ENCODE data around the gene SDK2. TPM values are rescaled to one million over a fixed set of nuclear protein-coding genes. Genes with fewer than 3 reads are reported as not detected.

SDK2 gene
- total RNA-seq, 6 experiments from 2014 or later, result 0.11 to 0.46 (median 0.25) TPM

GRCh38 chr17:73285603-73285908 lies 358.7 kb downstream of the SDK2 start:
- DNase-seq (no peak), ATAC-seq (no peak)
- H3K27me3 ChIP-seq, result no peaks in the 10 kb centered on the region
- no peak overlapping the region for H3K27ac ChIP-seq
- peaks cover 0 to 42% (median 22%) of the 10 kb centered on the region in 4 donors for H3K4me1 ChIP-seq
- H3K36me3 ChIP-seq, result peaks cover 0 to 28% (median 12%) of the 10 kb centered on the region in 4 donors
- TF ChIP-seq CTCF (IDR thresholded peaks at IDR 0.05) (no peak), POLR2A (IDR thresholded peaks at IDR 0.05) (no peak)
- H3K9me3 ChIP-seq, result no peaks in the 10 kb centered on the region
- no peak overlapping the region for H3K4me3 ChIP-seq
- intact Hi-C loops (cut with DNase I), result no loop called here
- 70% methylated on average over 2 of the region's 15 CpGs for WGBS (ENCODE audit: insufficient coverage, low coverage, low lambda C conversion rate, missing lambda C conversion rate)

- H3K36me3 ChIP-seq, result peaks cover 0 to 28% (median 12%) of the 10 kb centered on the region in 4 donors
- intact Hi-C loops (cut with DNase I), result no loop called here
- H3K4me1 ChIP-seq, result peaks cover 0 to 37% (median 18%) of the 10 kb centered on the region in 4 donors
- no peaks in the 10 kb centered on the region for H3K9me3 ChIP-seq
- ATAC-seq, result no peak
- DNase-seq, result no peak
- no peak for TF ChIP-seq POLR2A (IDR thresholded peaks at IDR 0.05)
- no peak for TF ChIP-seq CTCF (IDR thresholded peaks at IDR 0.05)
- H3K27me3 ChIP-seq, result no peaks in the 10 kb centered on the region
- no peak overlapping the region for H3K4me3 ChIP-seq
- no peak overlapping the region for H3K27ac ChIP-seq
- 62% methylated on average over 4 of the region's 20 CpGs for WGBS (ENCODE audit: insufficient coverage, low coverage, low lambda C conversion rate, missing lambda C conversion rate)
Observed at GRCh38 chr17:73284906-73285602, 359.2 kb downstream of the SDK2 start.

Data from right lobe of liver (tissue), 6 donors.